NCI-H146 treated with DMSO at 0.1 percent for 48 hours (cell line): ENCODE data around the gene ACP6.
"Not testable (repeated sequence)": the region's sequence is repeated elsewhere in the genome, so short reads cannot be mapped to it uniquely, and the experiment has no call there.

Experiments used
- DNase-seq: peaks from one replicate; lab custom pipeline; 2025; ENCODE audit not compliant: unreplicated experiment; lab: John Stamatoyannopoulos, UW

The ACP6 gene

DNA sequence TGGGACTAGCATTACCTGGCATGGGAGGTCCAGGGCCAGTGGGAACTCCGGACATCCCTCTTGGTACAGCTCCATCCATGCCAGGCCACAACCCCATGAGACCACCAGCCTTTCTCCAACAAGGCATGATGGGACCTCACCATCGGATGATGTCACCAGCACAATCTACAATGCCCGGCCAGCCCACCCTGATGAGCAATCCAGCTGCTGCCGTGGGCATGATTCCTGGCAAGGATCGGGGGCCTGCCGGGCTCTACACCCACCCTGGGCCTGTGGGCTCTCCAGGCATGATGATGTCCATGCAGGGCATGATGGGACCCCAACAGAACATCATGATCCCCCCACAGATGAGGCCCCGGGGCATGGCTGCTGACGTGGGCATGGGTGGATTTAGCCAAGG lies 45.8 kb downstream of the ACP6 start:
- no peak for DNase-seq

- no peak for DNase-seq
Measured at GRCh38 chr1:147624011-147624410, 46.3 kb downstream of the ACP6 start.

- DNase-seq = no peak
Measured at GRCh38 chr1:147622731-147623130, 47.6 kb downstream of the ACP6 start.

DNA sequence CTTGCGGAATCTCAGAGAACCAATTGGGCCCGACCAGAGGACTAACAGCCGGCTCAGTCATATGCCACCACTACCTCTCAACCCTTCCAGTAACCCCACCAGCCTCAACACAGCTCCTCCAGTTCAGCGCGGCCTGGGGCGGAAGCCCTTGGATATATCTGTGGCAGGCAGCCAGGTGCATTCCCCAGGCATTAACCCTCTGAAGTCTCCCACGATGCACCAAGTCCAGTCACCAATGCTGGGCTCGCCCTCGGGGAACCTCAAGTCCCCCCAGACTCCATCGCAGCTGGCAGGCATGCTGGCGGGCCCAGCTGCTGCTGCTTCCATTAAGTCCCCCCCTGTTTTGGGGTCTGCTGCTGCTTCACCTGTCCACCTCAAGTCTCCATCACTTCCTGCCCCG lies 49.8 kb downstream of the ACP6 start:
- no peak for DNase-seq

- DNase-seq = no peak
Measured at GRCh38 chr1:147619741-147620140, 50.6 kb downstream of the ACP6 start.

GRCh38 chr1:147618771-147619170 lies 51.6 kb downstream of the ACP6 start:
- no peak for DNase-seq

DNA sequence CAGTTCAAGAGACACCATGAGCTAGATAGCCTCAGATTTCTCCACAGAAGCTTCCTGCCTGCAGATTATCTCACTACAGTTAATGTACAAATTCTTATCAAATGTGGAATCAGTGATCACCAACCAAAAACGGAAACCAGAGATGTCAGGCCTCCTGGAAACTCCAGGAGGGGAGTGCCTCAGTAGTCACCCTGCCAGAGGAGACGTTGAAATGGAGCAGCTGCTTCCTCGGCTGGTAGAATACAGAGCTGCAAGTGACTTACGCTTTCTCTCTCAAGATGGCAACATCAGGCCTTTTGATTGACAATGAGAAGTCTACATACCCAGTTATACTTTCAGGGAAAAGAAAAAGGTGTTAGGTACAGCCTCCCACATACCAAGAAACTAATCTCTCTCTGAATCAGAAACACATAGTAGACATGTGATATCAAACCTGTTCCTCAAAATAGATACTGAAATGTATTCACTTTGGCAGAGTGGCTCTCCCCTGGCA lies 52.2 kb downstream of the ACP6 start:
- no peak for DNase-seq

- not testable (repeated sequence) for DNase-seq
Measured at GRCh38 chr1:147614966-147615365, 55.4 kb downstream of the ACP6 start.

DNA sequence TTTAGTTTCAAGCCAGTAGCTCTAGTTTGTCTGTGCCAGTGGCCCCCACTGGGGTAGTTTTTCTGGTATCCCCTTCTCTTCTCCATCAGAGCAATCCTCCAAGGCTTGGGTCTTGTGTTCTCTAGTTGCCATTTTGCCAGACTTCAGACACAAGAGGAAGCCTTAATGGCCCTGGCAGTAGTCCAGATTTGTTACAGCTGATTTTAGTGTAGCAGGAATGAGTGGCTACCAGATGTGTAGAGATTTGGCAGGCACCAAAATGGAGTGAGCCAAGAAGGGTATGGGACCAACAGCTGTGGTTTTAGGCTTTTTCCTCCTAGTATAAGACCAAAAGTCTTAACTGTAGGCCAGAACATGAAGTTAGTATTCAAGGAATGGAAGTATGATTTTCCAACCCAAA lies 56.8 kb downstream of the ACP6 start:
- no peak for DNase-seq

DNA sequence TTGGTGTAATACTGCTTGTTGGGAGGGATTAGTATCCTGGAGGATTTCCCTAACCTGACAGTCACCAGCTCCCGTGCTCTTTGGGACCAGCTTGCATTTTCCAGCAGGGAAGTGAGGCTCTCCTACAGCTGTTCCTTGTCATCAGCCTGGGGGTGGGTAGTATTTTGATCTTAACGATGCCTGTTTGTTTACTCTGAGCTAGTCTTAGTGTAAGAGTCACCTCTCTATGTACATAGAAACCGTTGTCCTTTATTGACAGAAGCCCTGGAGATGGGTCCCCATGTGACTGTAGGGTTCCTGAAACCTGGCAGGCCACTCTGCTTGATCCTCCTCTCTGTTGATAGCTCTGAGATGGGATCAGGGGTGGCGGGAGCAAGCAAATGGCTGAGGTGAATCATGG lies 58.0 kb downstream of the ACP6 start:
- DNase-seq = peak; percentile 96

GRCh38 chr1:147611586-147611985 lies 58.7 kb downstream of the ACP6 start:
- no peak for DNase-seq

DNA sequence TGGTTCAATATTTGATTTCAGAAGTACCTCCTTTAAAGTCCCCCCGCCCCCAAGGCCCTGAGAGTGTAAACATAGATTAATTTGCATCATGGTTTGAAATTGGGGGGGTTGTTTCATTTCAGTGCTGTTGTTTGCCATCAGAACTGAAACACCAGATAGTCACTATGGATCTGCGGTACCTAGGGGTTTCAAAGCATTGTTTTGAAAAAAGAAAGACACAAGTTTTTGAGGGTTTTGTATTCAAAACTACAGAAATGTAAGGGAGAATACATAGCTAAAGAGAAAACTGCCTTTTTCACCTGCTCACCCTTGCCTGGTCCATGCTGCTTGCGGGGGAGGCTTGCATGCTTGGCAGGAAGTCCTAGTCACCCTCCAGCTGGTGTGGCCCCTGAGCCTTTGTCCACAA lies 59.3 kb downstream of the ACP6 start:
- DNase-seq = peak; percentile 27

DNA sequence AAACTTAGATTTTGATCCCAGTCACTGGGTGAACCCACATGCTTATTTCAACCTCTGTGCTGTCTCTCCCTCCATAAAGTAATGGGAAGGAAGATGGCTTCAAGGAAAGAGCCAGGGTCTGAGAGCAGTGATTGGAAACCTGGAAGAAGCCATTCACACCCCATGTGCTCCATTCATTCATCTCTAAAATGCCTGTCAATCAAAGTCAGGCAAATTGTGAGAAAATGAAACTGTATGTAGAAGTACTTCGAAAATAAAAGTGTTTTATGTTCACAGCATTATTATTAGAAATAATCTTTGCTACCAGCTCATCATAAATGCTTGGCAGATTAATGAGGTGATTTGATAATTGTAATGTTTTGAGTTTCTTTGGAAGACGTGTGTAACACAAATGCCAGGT lies 61.0 kb downstream of the ACP6 start:
- no peak for DNase-seq

DNA sequence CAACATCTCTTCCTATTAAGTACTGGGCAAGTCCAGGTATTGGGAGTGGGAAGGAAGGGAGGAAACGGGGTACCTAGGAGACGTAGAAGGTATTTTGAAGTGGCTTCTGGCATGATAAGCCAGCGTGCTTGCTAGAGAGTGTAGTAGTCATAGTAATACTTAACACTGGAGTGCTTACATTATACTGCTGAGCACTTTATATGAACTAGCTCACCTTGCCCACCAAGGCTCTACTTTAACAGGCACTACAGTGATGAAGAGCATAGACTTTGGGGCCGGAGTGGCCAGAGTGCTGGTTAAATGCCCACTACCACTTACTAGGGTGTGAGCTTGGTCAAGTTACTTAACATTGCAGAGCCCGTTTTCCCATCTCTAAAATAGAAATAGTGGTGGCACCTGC lies 61.7 kb downstream of the ACP6 start:
- no peak for DNase-seq

- DNase-seq = no peak
Measured at GRCh38 chr1:147605591-147605990, 64.7 kb downstream of the ACP6 start.

GRCh38 chr1:147603986-147604385 lies 66.3 kb downstream of the ACP6 start:
- DNase-seq = no peak

DNA sequence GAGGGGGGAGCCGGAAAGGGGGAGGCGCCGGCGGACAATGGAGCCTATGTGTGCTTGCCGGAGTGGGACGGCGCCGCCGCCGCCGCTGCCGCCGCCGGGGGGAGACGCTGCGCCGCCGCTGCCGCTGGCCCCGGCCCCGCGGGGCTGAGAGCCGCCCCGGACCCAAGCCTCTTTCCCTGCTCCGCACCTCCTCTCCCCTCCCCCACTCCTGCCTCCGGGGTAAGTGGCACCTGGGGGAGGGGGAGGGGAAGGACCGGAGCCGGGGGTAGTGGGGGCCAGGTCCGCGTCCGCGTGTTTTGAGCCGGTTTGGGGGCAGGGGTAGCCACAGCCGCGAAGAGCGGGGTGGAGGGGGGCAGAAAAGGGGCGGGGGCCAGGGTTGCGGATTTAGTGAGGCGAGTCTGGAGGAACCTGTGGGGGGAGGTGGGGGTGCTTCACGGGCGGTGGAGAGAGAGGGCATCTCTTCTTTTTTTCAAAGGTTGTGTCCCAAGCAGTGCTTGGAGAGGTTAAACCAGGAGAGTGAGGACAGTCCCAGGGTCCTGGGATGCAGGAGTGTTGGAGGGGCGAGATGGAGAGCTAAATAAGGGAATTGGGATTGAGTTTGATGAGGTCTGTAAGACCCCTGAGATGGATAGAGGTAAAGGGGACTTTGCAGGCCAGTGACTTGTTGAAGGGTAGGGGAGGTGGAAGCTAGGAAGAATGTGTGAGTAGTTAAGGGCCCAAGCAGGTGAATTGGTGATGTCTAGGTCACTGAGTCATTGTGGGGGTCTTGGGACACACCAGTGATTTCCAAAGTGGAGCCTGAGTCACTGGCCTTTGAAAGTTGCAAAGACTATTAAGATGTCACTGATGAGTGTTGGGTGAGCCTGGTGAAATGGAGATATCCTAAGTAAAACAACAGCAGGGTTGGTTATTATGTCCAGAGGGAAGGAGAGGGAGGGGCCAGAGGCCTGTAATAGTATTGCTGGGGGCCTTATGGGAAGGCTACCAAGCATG lies 69.9 kb downstream of the ACP6 start:
- DNase-seq = peak; percentile 95

DNA sequence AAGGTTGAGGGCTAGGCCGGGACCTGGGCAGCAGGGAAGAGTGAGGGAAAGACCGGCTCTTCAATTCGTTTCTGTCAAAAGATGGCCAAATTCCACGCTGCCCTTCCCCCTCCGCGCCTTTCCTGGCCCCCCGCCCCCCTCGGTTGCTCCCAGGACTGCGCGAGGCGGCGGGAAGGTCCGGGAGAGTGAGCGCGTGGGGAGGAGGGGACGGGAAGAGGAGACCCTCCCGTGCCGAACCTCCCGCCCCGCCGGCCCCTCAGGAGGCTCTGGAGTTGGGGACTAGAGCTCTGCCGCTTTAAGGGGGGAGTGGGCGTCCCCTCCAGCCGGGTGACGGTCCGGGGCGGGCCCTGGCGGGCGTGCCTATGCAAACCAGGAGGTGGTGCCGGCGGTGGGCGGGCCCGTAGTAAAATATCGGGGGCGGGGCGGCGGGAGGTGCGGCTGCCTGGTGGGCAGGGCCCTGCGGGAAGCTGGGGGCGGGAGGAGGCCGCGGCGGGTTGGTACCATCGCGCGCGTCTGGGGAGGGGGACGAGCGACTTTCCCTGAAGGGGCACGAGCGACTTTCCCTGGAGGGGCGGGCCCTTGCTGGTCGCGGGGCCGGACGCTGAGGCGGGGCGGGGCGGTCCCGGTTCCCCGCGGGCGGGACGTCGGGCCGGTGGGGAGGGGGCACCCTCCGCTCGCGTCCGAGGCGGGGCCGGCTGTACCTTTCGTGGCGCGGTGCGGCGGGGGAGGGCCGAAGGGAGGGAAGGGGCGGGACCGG lies 70.8 kb downstream of the ACP6 start:
- DNase-seq = peak; percentile 95

DNA sequence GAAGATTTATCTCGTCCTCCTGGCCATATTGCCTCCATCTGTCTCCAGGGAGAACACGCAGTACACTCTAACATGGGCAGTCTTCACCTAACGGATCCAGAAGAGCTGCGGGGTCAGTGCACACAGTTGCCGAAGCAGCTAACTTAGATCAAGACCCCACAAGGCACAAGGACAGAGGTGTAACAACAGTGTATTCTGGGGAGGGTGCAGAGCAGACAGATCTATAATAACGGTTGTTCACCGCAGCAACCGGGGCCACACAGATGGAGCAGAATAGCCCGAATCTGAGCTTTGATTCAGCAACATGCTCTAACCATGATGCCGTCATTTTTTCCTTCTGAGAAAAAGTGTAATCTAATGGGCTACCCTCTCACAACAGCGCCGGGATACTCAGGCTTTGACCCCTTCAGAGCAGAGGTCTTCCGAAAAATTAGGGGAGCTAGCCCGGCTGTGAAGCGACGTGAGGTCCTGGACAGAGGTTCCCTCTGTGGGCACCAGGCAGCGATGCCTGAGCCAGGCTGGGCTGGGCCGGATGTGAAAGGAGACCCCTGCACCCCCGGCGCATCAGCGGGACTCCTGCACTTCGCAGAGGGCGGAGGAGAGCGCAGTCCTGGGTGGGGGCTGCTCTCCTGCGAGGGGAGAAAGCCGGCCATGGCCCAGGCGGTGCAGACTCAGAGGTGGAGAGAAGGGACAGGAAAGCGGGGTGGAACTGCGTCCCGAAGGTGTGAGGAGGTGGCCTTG lies 71.5 kb downstream of the ACP6 start:
- DNase-seq = no peak

DNA sequence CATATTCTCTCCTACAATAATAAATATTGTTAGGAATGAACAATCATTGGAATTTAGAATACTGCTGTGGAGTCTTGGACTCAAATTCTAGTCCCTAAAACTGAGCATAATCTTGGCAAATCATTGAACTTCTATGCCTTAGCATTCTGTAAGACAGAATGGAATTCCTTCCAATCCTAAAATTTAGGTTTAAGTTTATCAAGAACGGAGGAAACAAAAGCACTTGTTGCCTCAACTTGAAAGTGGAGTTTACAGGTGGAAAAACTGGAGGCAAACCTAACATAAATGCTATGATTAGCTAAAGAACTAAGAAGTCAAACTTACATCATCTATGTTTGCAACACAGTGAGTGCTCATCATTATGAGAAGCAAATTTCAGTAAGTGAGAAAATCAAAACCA lies 73.3 kb downstream of the ACP6 start:
- DNase-seq = no peak
